ENCODE results near the gene HEPN1.
A peak's percentile ranks its signal among the peaks of the same experiment; 100 is the strongest.

GRCh38 chr11:124899383-124900145 is 19.5 kb upstream of the HEPN1 start:
- TF ChIP-seq CTCF (IDR thresholded peaks at IDR 0.05) = peak; percentile 29
- TF ChIP-seq EZH2 (IDR thresholded peaks at IDR 0.05) = no peak
- no peak for TF ChIP-seq EZH2phosphoT487 (IDR thresholded peaks at IDR 0.05)

Data from neural progenitor cell (in vitro differentiated cells).